GM23338 (cell line): ENCODE results near the gene DGLUCY. TPM values are rescaled to one million over a fixed set of nuclear protein-coding genes. Genes with fewer than 3 reads are reported as not detected.

Experiments
- ATAC-seq: fragments of 200-7000 bp; cut with Tn5 transposase; 3 replicates; pipeline ENCODE4 v1.9.1; 2020
- DNase-seq: peaks from one replicate; pipeline ENCODE4 v3.0.0-alpha.2; 2015; ENCODE audit warnings: low spot score
- H2AFZ ChIP-seq: fragments of 200-600 bp; sonication (generic); 2 replicates; pipeline ENCODE4 v1.8.0; 2016; ENCODE audit warnings: antibody characterized with exemption, mild to moderate bottlenecking, moderate library complexity
- H3F3A ChIP-seq: fragments of 200-600 bp; sonication (generic); replicated peaks from 2 replicates; pipeline ENCODE4 v1.8.0; 2017; ENCODE audit warnings: antibody characterized with exemption, mixed run types, low read depth
- H3K27ac ChIP-seq: fragments of 200-600 bp; sonication (generic); 2 replicates; pipeline ENCODE4 v1.6.1; 2016; ENCODE audit warnings: low read depth
- H3K27me3 ChIP-seq: fragments of 200-600 bp; sonication (generic); 2 replicates; pipeline ENCODE4 v1.8.0; 2016; ENCODE audit warnings: mild to moderate bottlenecking, mixed run types, moderate library complexity; ENCODE audit not compliant: insufficient read depth
- H3K36me3 ChIP-seq: fragments of 200-600 bp; sonication (generic); 2 replicates; pipeline ENCODE4 v1.8.0; 2016; ENCODE audit warnings: mild to moderate bottlenecking; ENCODE audit not compliant: insufficient read depth
- H3K4me1 ChIP-seq: fragments of 200-600 bp; sonication (generic); 2 replicates; pipeline ENCODE4 v1.8.0; 2016; ENCODE audit warnings: mild to moderate bottlenecking, moderate library complexity; ENCODE audit not compliant: insufficient read depth
- H3K4me2 ChIP-seq: fragments of 200-600 bp; sonication (generic); 2 replicates; pipeline ENCODE4 v1.7.1; 2017; ENCODE audit warnings: mixed run types
- H3K4me3 ChIP-seq: fragments of 200-600 bp; sonication (generic); 2 replicates; pipeline ENCODE4 v1.6.1; 2016; ENCODE audit warnings: mixed run types
- H3K79me2 ChIP-seq: fragments of 200-600 bp; sonication (generic); replicated peaks from 2 replicates; pipeline ENCODE4 v1.8.0; 2017; ENCODE audit warnings: mild to moderate bottlenecking; ENCODE audit not compliant: insufficient read depth
- H3K9me2 ChIP-seq: fragments of 200-600 bp; sonication (generic); 2 replicates; pipeline ENCODE4 v1.8.0; 2017; ENCODE audit not compliant: insufficient read depth
- H4K20me1 ChIP-seq: fragments of 200-600 bp; sonication (generic); replicated peaks from 2 replicates; pipeline ENCODE4 v1.8.0; 2017; ENCODE audit warnings: mild to moderate bottlenecking; ENCODE audit not compliant: insufficient read depth
- H3K27ac Mint-ChIP-seq: 2 replicates; pipeline ENCODE4 v1.8.0; 2020; ENCODE audit warnings: inconsistent platforms, mild to moderate bottlenecking, moderate library complexity, mixed read lengths
- H3K27me3 Mint-ChIP-seq: 3 replicates; pipeline ENCODE4 v1.8.0; 2022; ENCODE audit warnings: low read depth, mild to moderate bottlenecking, moderate library complexity, mixed read lengths, inconsistent platforms; ENCODE audit not compliant: insufficient read depth, poor library complexity
- H3K36me3 Mint-ChIP-seq: 3 replicates; pipeline ENCODE4 v1.8.0; 2021; ENCODE audit warnings: low read depth, mild to moderate bottlenecking, inconsistent platforms, moderate library complexity, mixed read lengths
- H3K4me1 Mint-ChIP-seq: 3 replicates; pipeline ENCODE4 v1.8.0; 2020; ENCODE audit warnings: mild to moderate bottlenecking, inconsistent platforms, mixed read lengths
- H3K4me3 Mint-ChIP-seq: 3 replicates; pipeline ENCODE4 v1.8.0; 2021; ENCODE audit warnings: moderate library complexity, mild to moderate bottlenecking, inconsistent platforms, mixed read lengths
- H3K9me3 Mint-ChIP-seq: 3 replicates; pipeline ENCODE4 v1.8.0; 2020; ENCODE audit warnings: moderate library complexity, mild to moderate bottlenecking, inconsistent platforms, mixed read lengths
- CREB1 ChIP-seq: fragments of 250-450 bp; sonication (Bioruptor Pico); IDR thresholded peaks from 2 replicates; pipeline ENCODE4 v1.5.0; 2020; ENCODE audit warnings: low read depth, mild to moderate bottlenecking, moderate library complexity
- EZH2phosphoT487 ChIP-seq: fragments of 200-600 bp; sonication (generic); IDR thresholded peaks from one replicate; pipeline ENCODE4 v1.8.1; 2018; ENCODE audit warnings: antibody characterized with exemption; ENCODE audit not compliant: unreplicated experiment
- JUNB ChIP-seq: IDR thresholded peaks from one replicate; pipeline ENCODE4 v1.6.1; 2016; ENCODE audit warnings: antibody characterized with exemption; ENCODE audit not compliant: unreplicated experiment
- POLR2AphosphoS5 ChIP-seq: IDR thresholded peaks from 2 replicates; pipeline ENCODE4 v1.6.1; 2016; ENCODE audit warnings: antibody characterized with exemption, low read depth
- STAT1 ChIP-seq: IDR thresholded peaks from one replicate; pipeline ENCODE4 v1.6.1; 2016; ENCODE audit warnings: antibody characterized with exemption; ENCODE audit not compliant: unreplicated experiment
- ZNF114 ChIP-seq: fragments of 250-450 bp; sonication (Bioruptor Pico); IDR thresholded peaks from 2 replicates; pipeline ENCODE4 v1.5.0; 2020; ENCODE audit warnings: mild to moderate bottlenecking, moderate library complexity
- ZNF331 ChIP-seq: fragments of 250-450 bp; sonication (Bioruptor Pico); IDR thresholded peaks from 2 replicates; pipeline ENCODE4 v1.5.0; 2020; ENCODE audit warnings: low read depth, mild to moderate bottlenecking, moderate library complexity
- polyA plus RNA-seq: library from polyadenylated mRNA; unstranded; fragments of >200 nt; fragmentation: Nextera tagmentation; extraction: Ambion mirVana; gene quantifications from 2 replicates; pipeline ENCODE4 v1.2.1, GENCODE V29; 2016
- total RNA-seq: library from RNA; depleted of rRNA; stranded (reverse); fragments of >200 nt; shearing (Covaris generic); gene quantifications from 2 replicates; pipeline ENCODE4 v1.2.3, GENCODE V29; 2014
- TF ChIP-seq, protein P1 (sequence below), 2 experiments: fragments of 200-600 bp in 1 of 2; sonication (generic) in 1 of 2; conservative IDR thresholded peaks; 2 replicates each; pipeline versions ENCODE4 v1.5.1 to v1.6.1; 2016 to 2017; ENCODE audit warnings: antibody characterized with exemption in 2 of 2, low read depth in 2 of 2, mild to moderate bottlenecking in 2 of 2, moderate library complexity in 1 of 2
- TF ChIP-seq, protein P2 (sequence below): fragments of 250-450 bp; sonication (Bioruptor Pico); IDR thresholded peaks from 2 replicates; pipeline ENCODE4 v1.5.0; 2020; ENCODE audit warnings: mild to moderate bottlenecking, moderate library complexity
- TF ChIP-seq, protein P3 (sequence below): IDR thresholded peaks from 2 replicates; pipeline ENCODE4 v1.6.1; 2016; ENCODE audit warnings: antibody characterized with exemption

Gene DGLUCY
- total and polyA plus RNA-seq, 2 experiments from 2014 or later: 14.6 to 31.6 TPM

DNA sequence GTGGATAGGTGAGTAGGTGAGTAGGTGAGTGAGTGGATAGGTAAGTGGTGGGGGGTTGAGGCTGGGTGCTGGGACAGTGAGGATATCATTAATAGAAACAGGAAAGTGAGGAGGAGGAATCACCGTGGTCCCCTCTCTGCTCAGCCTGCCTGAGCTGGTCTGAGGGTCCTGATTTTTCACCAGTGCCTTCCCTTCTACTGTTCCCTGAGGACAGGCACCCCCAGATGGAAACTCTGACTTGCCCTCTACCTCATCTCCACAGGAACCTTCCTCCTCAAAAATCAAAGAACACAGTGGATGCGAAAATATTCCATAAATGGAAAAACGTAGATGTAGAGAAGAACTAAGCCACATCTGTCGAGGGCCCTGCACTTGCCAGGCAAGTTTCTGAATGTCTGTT lies 128.8 kb downstream of the DGLUCY start:
- TF ChIP-seq, protein P1, sequence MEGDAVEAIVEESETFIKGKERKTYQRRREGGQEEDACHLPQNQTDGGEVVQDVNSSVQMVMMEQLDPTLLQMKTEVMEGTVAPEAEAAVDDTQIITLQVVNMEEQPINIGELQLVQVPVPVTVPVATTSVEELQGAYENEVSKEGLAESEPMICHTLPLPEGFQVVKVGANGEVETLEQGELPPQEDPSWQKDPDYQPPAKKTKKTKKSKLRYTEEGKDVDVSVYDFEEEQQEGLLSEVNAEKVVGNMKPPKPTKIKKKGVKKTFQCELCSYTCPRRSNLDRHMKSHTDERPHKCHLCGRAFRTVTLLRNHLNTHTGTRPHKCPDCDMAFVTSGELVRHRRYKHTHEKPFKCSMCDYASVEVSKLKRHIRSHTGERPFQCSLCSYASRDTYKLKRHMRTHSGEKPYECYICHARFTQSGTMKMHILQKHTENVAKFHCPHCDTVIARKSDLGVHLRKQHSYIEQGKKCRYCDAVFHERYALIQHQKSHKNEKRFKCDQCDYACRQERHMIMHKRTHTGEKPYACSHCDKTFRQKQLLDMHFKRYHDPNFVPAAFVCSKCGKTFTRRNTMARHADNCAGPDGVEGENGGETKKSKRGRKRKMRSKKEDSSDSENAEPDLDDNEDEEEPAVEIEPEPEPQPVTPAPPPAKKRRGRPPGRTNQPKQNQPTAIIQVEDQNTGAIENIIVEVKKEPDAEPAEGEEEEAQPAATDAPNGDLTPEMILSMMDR (conservative IDR thresholded peaks at IDR 0.05; ENCODE audit: low read depth in 2 of 2): no peak
- TF ChIP-seq, protein P2, sequence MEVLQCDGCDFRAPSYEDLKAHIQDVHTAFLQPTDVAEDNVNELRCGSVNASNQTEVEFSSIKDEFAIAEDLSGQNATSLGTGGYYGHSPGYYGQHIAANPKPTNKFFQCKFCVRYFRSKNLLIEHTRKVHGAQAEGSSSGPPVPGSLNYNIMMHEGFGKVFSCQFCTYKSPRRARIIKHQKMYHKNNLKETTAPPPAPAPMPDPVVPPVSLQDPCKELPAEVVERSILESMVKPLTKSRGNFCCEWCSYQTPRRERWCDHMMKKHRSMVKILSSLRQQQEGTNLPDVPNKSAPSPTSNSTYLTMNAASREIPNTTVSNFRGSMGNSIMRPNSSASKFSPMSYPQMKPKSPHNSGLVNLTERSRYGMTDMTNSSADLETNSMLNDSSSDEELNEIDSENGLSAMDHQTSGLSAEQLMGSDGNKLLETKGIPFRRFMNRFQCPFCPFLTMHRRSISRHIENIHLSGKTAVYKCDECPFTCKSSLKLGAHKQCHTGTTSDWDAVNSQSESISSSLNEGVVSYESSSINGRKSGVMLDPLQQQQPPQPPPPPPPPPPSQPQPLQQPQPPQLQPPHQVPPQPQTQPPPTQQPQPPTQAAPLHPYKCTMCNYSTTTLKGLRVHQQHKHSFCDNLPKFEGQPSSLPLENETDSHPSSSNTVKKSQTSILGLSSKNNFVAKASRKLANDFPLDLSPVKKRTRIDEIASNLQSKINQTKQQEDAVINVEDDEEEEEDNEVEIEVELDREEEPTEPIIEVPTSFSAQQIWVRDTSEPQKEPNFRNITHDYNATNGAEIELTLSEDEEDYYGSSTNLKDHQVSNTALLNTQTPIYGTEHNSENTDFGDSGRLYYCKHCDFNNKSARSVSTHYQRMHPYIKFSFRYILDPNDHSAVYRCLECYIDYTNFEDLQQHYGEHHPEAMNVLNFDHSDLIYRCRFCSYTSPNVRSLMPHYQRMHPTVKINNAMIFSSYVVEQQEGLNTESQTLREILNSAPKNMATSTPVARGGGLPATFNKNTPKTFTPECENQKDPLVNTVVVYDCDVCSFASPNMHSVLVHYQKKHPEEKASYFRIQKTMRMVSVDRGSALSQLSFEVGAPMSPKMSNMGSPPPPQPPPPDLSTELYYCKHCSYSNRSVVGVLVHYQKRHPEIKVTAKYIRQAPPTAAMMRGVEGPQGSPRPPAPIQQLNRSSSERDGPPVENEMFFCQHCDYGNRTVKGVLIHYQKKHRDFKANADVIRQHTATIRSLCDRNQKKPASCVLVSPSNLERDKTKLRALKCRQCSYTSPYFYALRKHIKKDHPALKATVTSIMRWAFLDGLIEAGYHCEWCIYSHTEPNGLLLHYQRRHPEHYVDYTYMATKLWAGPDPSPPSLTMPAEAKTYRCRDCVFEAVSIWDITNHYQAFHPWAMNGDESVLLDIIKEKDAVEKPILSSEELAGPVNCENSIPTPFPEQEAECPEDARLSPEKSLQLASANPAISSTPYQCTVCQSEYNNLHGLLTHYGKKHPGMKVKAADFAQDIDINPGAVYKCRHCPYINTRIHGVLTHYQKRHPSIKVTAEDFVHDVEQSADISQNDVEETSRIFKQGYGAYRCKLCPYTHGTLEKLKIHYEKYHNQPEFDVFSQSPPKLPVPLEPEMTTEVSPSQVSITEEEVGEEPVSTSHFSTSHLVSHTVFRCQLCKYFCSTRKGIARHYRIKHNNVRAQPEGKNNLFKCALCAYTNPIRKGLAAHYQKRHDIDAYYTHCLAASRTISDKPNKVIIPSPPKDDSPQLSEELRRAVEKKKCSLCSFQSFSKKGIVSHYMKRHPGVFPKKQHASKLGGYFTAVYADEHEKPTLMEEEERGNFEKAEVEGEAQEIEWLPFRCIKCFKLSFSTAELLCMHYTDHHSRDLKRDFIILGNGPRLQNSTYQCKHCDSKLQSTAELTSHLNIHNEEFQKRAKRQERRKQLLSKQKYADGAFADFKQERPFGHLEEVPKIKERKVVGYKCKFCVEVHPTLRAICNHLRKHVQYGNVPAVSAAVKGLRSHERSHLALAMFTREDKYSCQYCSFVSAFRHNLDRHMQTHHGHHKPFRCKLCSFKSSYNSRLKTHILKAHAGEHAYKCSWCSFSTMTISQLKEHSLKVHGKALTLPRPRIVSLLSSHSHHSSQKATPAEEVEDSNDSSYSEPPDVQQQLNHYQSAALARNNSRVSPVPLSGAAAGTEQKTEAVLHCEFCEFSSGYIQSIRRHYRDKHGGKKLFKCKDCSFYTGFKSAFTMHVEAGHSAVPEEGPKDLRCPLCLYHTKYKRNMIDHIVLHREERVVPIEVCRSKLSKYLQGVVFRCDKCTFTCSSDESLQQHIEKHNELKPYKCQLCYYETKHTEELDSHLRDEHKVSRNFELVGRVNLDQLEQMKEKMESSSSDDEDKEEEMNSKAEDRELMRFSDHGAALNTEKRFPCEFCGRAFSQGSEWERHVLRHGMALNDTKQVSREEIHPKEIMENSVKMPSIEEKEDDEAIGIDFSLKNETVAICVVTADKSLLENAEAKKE (CRISPR knock-in tag): no peak
- no peak for TF ChIP-seq JUNB
- TF ChIP-seq STAT1: no peak
- no peak for TF ChIP-seq EZH2phosphoT487
- no peak for TF ChIP-seq ZNF114
- TF ChIP-seq POLR2AphosphoS5: no peak
- no peak for TF ChIP-seq CREB1 (CRISPR knock-in tag)
- TF ChIP-seq ZNF331: no peak
- TF ChIP-seq, protein P3, sequence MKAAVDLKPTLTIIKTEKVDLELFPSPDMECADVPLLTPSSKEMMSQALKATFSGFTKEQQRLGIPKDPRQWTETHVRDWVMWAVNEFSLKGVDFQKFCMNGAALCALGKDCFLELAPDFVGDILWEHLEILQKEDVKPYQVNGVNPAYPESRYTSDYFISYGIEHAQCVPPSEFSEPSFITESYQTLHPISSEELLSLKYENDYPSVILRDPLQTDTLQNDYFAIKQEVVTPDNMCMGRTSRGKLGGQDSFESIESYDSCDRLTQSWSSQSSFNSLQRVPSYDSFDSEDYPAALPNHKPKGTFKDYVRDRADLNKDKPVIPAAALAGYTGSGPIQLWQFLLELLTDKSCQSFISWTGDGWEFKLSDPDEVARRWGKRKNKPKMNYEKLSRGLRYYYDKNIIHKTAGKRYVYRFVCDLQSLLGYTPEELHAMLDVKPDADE: no peak
- H3K4me1 Mint-ChIP-seq: peaks cover 15% of the 10 kb centered on the region
- H3K36me3 ChIP-seq: no peaks in the 10 kb centered on the region
- DNase-seq: no peak
- no peak overlapping the region for H2AFZ ChIP-seq
- H3K4me3 Mint-ChIP-seq: no peak overlapping the region
- no peaks in the 10 kb centered on the region for H3K27me3 ChIP-seq
- no peak overlapping the region for H3K27ac Mint-ChIP-seq
- peaks cover 4% of the 10 kb centered on the region for H3K27me3 Mint-ChIP-seq
- H3F3A ChIP-seq: no peaks in the 10 kb centered on the region
- H3K9me2 ChIP-seq: no peaks in the 10 kb centered on the region
- no peaks in the 10 kb centered on the region for H3K4me1 ChIP-seq
- H3K79me2 ChIP-seq: no peaks in the 10 kb centered on the region
- ATAC-seq: no peak
- H3K4me3 ChIP-seq: no peak overlapping the region
- no peaks in the 10 kb centered on the region; the same call in 2 of the 3 replicates for H3K36me3 Mint-ChIP-seq
- no peaks in the 10 kb centered on the region for H4K20me1 ChIP-seq
- H3K4me2 ChIP-seq: no peak overlapping the region
- peaks cover 4% of the 10 kb centered on the region; the same call in 1 of the 3 replicates for H3K9me3 Mint-ChIP-seq
- no peak overlapping the region for H3K27ac ChIP-seq
